Tibial nerve (tissue), 4 donors: Measurements from ENCODE around the gene LRFN4. TPM values are rescaled to one million over a fixed set of nuclear protein-coding genes. Genes with fewer than 3 reads are reported as not detected.

Experiments
- DNase-seq, 2 donors: peaks; one replicate each; pipeline ENCODE4 v3.0.0-alpha.2; 2019; ENCODE audit warnings: low spot score in 2 of 2
- H3K27ac ChIP-seq, 4 donors: fragments of 200-600 bp; sonication (generic) in 3 of 4; one replicate each; pipeline ENCODE4 v1.5.1; 2017 to 2019; ENCODE audit warnings: mild to moderate bottlenecking in 1 of 4
- H3K27me3 ChIP-seq, 2 donors: fragments of 200-600 bp; sonication (generic) in 1 of 2; one replicate each; pipeline versions ENCODE4 v1.5.1 to v1.6.0; 2017 to 2019
- H3K36me3 ChIP-seq, 3 donors: fragments of 200-600 bp; sonication (generic); one replicate each; pipeline ENCODE4 v1.5.1; 2018 to 2019
- H3K4me1 ChIP-seq, 4 donors: fragments of 200-600 bp; sonication (generic) in 3 of 4; one replicate each; pipeline ENCODE4 v1.5.1; 2017 to 2019
- H3K4me3 ChIP-seq, 4 donors: fragments of 200-600 bp; sonication (generic) in 3 of 4; one replicate each; pipeline ENCODE4 v1.5.1; 2017 to 2019; ENCODE audit warnings: mild to moderate bottlenecking in 1 of 4, moderate library complexity in 1 of 4
- H3K9me3 ChIP-seq, 4 donors: fragments of 200-600 bp; sonication (generic) in 3 of 4; one replicate each; pipeline ENCODE4 v1.5.1; 2017 to 2019
- EP300 ChIP-seq, 2 donors: sonication (generic); formaldehyde crosslinking; IDR thresholded peaks; one replicate each; pipeline ENCODE4 v1.6.1; 2017; ENCODE audit warnings: antibody characterized with exemption in 2 of 2, mild to moderate bottlenecking in 1 of 2
- POLR2A ChIP-seq, 2 donors: fragments of 450-650 bp; IDR thresholded peaks; one replicate each; pipeline ENCODE4 v1.6.1; 2017; ENCODE audit warnings: antibody characterized with exemption in 2 of 2, mild to moderate bottlenecking in 2 of 2, moderate library complexity in 2 of 2
- WGBS, 2 donors: methylation state at CpG; one replicate each; pipeline ENCODE4 v1.1.5; 2018; 5-methylcytosine and 5-hydroxymethylcytosine counted together
- total RNA-seq, 4 donors: library from RNA; depleted of rRNA; stranded (reverse); fragments of >200 nt; gene quantifications; one replicate each; pipeline ENCODE4 v1.1.0, GENCODE V29; 2016
- TF ChIP-seq, protein P1 (sequence below), 5 experiments: fragments of 200-600 bp in 3 of 5; fragments of 450-650 bp in 2 of 5; sonication (generic) in 3 of 5; IDR thresholded peaks; one replicate each; pipeline ENCODE4 v1.5.1; 2016 to 2019; ENCODE audit warnings: antibody characterized with exemption in 5 of 5, mild to moderate bottlenecking in 3 of 5, moderate library complexity in 2 of 5

Gene LRFN4
- total RNA-seq, 4 donors from 2014 or later: 9.4 to 17.1 (median 14.0) TPM

DNA sequence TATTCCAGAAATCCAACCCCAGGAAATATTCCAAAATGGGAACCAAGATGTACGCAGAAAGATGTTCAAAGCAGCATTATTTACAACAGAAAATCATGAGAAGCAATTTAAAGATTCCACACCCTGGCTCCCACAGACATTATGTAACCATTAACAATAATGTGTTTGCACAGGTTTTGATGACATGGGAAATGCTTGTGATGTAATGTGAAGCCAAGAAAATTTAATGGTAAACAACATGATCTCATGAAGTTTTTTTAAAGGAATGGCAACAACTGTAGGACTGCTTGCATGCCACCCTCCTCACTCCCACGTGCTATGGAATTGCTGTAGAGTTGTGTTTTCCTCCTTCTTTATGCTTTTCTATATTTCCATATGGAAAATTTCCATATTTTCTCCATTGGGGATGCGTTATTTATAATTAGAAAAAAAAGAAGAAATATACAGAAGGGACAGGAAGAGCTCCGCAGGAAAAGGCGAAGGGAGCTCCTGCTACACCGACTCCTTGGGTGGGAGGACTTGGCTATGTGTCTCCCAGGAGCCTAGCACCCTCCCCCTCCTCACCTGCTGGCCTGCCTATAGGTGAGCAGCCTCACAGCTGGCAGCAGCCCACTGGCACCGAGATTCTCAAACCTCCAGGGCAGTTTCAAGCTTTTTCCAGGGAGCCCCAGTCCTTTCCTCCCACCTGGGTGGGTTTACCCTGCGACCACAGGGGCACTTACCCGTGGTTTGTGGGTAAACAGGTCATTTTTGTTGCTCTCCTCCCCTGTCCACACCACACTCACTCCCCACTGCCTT is 20.9 kb downstream of the LRFN4 start:
- TF ChIP-seq EP300 (IDR thresholded peaks at IDR 0.05) (no peak), POLR2A (IDR thresholded peaks at IDR 0.05) (no peak)
- TF ChIP-seq, protein P1, sequence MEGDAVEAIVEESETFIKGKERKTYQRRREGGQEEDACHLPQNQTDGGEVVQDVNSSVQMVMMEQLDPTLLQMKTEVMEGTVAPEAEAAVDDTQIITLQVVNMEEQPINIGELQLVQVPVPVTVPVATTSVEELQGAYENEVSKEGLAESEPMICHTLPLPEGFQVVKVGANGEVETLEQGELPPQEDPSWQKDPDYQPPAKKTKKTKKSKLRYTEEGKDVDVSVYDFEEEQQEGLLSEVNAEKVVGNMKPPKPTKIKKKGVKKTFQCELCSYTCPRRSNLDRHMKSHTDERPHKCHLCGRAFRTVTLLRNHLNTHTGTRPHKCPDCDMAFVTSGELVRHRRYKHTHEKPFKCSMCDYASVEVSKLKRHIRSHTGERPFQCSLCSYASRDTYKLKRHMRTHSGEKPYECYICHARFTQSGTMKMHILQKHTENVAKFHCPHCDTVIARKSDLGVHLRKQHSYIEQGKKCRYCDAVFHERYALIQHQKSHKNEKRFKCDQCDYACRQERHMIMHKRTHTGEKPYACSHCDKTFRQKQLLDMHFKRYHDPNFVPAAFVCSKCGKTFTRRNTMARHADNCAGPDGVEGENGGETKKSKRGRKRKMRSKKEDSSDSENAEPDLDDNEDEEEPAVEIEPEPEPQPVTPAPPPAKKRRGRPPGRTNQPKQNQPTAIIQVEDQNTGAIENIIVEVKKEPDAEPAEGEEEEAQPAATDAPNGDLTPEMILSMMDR (IDR thresholded peaks at IDR 0.05): no peak
- H3K36me3 ChIP-seq: no peaks in the 10 kb centered on the region
- H3K27me3 ChIP-seq: no peaks in the 10 kb centered on the region
- no peak for DNase-seq
- peak overlapping the region in 2 of 4 donors; percentile 33 to 38 for H3K27ac ChIP-seq
- H3K9me3 ChIP-seq: no peaks in the 10 kb centered on the region
- peaks cover 0 to 52% (median 23%) of the 10 kb centered on the region in 4 donors for H3K4me1 ChIP-seq
- 73 to 80% methylated on average over 9 of the region's 9 CpGs for WGBS, 2 donors
- no peak overlapping the region for H3K4me3 ChIP-seq

DNA sequence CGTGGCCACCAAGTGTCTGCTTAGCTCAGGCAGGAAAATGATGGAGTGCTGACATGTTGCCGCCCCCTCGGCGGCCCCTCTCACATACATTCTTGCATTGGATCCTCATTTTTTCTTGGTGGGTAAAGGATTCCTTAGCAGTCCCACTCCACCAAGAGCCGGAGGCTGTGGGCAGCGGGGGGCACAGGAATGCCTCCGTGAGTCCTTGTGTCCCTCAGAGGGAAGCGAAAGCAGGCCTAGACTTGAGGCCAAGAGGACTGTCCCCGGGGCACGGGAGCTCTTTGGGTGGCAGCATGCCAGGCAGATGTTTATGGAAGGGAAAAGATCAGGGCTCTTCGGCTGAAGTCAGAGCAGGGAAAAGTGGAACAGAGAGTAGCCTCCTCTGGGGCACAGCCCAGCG is 21.6 kb downstream of the LRFN4 start:
- Histone ChIP-seq H3K4me1 (peaks cover 0 to 59% (median 26%) of the 10 kb centered on the region in 4 donors), H3K27me3 (no peaks in the 10 kb centered on the region), H3K9me3 (no peaks in the 10 kb centered on the region), H3K4me3 (no peak overlapping the region), H3K27ac (peak overlapping the region in 2 of 4 donors; percentile 33 to 38), H3K36me3 (no peaks in the 10 kb centered on the region)
- no peak for DNase-seq
- 37 to 39% methylated on average over 12 of the region's 12 CpGs for WGBS, 2 donors
- TF ChIP-seq, protein P1 (IDR thresholded peaks at IDR 0.05): no peak
- TF ChIP-seq POLR2A (IDR thresholded peaks at IDR 0.05) (no peak), EP300 (IDR thresholded peaks at IDR 0.05) (no peak)

DNA sequence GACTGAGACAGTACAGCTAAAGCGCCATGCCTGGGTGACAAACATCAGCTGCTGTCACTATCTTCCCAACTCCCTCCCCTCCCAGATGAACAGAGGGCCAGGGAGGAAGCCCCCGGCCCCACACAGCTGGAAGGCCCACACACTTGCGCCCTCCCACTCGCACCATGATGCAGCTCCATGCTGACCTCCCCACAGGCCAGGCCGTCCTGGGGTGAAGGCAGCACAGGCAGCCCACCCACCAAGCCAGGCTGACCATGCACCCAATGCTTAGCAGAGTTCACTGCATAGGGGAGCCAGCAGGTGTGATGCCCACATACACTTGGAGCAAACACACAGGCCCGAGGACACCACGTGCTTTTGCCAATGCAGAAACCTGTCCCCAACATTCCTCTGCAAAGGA is 22.1 kb downstream of the LRFN4 start:
- no peak overlapping the region for H3K4me3 ChIP-seq
- H3K4me1 ChIP-seq: peaks cover 0 to 63% (median 27%) of the 10 kb centered on the region in 4 donors
- WGBS, 2 donors: 78 to 90% methylated on average over 3 to 6 of the region's 7 CpGs
- no peaks in the 10 kb centered on the region for H3K36me3 ChIP-seq
- H3K27me3 ChIP-seq: no peaks in the 10 kb centered on the region
- H3K27ac ChIP-seq: peak overlapping the region in 1 of 4 donors; percentile 38
- TF ChIP-seq EP300 (IDR thresholded peaks at IDR 0.05): no peak
- TF ChIP-seq, protein P1 (IDR thresholded peaks at IDR 0.05): no peak
- TF ChIP-seq POLR2A (IDR thresholded peaks at IDR 0.05): no peak
- no peak for DNase-seq
- no peaks in the 10 kb centered on the region for H3K9me3 ChIP-seq

DNA sequence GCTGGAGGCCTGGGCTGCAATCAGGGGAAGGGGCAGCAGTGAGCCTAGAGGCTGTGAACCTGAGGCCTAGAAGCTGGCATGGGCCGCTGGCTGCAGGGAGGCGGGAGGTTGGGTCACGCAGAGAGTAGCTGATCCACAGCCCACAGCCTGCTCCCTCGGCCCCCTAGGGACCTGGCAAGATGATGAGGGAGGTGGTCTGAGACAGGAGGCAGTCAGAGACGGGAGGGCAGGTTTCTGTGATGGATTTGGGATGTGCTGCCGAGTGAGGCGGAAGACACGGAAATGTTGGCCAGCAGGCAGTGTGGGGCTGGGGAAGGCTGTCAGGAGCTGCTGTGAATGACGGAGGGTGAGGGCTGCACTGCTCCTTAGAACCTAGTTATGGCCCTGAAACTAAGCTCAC is 22.7 kb downstream of the LRFN4 start:
- 74 to 81% methylated on average over 9 of the region's 9 CpGs for WGBS, 2 donors
- TF ChIP-seq EP300 (IDR thresholded peaks at IDR 0.05) (no peak), POLR2A (IDR thresholded peaks at IDR 0.05) (no peak)
- TF ChIP-seq, protein P1 (IDR thresholded peaks at IDR 0.05): no peak
- Histone ChIP-seq H3K9me3 (no peaks in the 10 kb centered on the region), H3K27ac (peak overlapping the region in 1 of 4 donors; percentile 43), H3K4me3 (no peak overlapping the region), H3K27me3 (no peaks in the 10 kb centered on the region), H3K4me1 (peaks cover 0 to 63% (median 27%) of the 10 kb centered on the region in 4 donors), H3K36me3 (no peaks in the 10 kb centered on the region)
- no peak for DNase-seq

DNA sequence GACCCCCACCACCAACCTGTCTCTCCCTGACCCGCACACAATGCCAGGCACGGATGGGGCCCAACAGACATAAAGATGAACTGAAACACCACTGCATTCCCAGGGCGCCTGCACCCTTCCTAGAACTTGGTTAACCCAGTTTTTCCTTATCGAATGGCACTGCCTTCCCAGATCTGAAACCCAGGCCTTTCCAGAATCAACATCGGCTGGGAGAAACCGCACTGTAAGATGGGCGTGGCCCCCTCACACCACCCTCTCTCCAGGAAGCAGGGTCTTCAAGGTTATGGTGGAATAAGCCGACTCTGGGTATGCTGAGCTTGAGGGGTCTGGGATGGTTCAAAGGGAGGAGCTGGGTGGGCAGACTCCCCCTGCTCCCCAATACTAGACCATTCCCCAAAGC is 23.1 kb downstream of the LRFN4 start:
- peaks cover 0 to 63% (median 27%) of the 10 kb centered on the region in 4 donors for H3K4me1 ChIP-seq
- H3K9me3 ChIP-seq: no peaks in the 10 kb centered on the region
- H3K4me3 ChIP-seq: no peak overlapping the region
- no peak for TF ChIP-seq POLR2A (IDR thresholded peaks at IDR 0.05)
- H3K27ac ChIP-seq: peak overlapping the region in 1 of 4 donors; percentile 43
- WGBS, 2 donors: 67 to 90% methylated on average over 7 to 8 of the region's 8 CpGs
- DNase-seq: no peak
- H3K36me3 ChIP-seq: no peaks in the 10 kb centered on the region
- H3K27me3 ChIP-seq: no peaks in the 10 kb centered on the region
